KMS-11 (cell line): ENCODE measurements around the gene ITM2C.

Source experiments
- H2AFZ ChIP-seq: fragments of 200-600 bp; sonication (generic); 2 replicates; pipeline ENCODE4 v1.6.1; 2016; ENCODE audit warnings: antibody characterized with exemption, mixed run types, low read depth
- H3K27ac ChIP-seq: fragments of 200-600 bp; sonication (generic); 2 replicates; pipeline ENCODE4 v1.6.1; 2016; ENCODE audit warnings: mild to moderate bottlenecking, mixed run types
- H3K27me3 ChIP-seq: fragments of 200-600 bp; sonication (generic); 2 replicates; pipeline ENCODE4 v1.6.1; 2017; ENCODE audit warnings: mild to moderate bottlenecking, low read depth, mixed run types, moderate library complexity; ENCODE audit not compliant: insufficient read depth
- H3K36me3 ChIP-seq: fragments of 200-600 bp; sonication (generic); 2 replicates; pipeline ENCODE4 v1.6.1; 2017; ENCODE audit warnings: mild to moderate bottlenecking, mixed run types; ENCODE audit not compliant: insufficient read depth
- H3K4me1 ChIP-seq: fragments of 200-600 bp; sonication (generic); 2 replicates; pipeline ENCODE4 v1.6.1; 2016; ENCODE audit warnings: mild to moderate bottlenecking, low read depth, mixed run types; ENCODE audit not compliant: poor library complexity, severe bottlenecking
- H3K4me2 ChIP-seq: fragments of 200-600 bp; sonication (generic); 2 replicates; pipeline ENCODE4 v1.7.0; 2016; ENCODE audit warnings: mild to moderate bottlenecking, mixed run types
- H3K4me3 ChIP-seq: fragments of 200-600 bp; sonication (generic); IDR thresholded peaks from 2 replicates; pipeline ENCODE4 v1.6.1; 2017; ENCODE audit warnings: low read depth, low read length, mixed read lengths; ENCODE audit not compliant: insufficient read depth
- H3K79me2 ChIP-seq: fragments of 200-600 bp; sonication (generic); 2 replicates; pipeline ENCODE4 v1.6.1; 2016; ENCODE audit warnings: low read depth, mixed run types; ENCODE audit not compliant: insufficient read depth
- H3K9ac ChIP-seq: fragments of 200-600 bp; sonication (generic); 2 replicates; pipeline ENCODE4 v1.6.1; 2016; ENCODE audit warnings: mild to moderate bottlenecking, mixed run types
- H4K20me1 ChIP-seq: fragments of 200-600 bp; sonication (generic); 2 replicates; pipeline ENCODE4 v1.6.1; 2016; ENCODE audit warnings: mild to moderate bottlenecking, mixed run types; ENCODE audit not compliant: insufficient read depth
- TF ChIP-seq, protein P1 (sequence below): fragments of 200-600 bp; sonication (generic); conservative IDR thresholded peaks from 2 replicates; pipeline ENCODE4 v1.6.1; 2017; ENCODE audit warnings: low read depth, mild to moderate bottlenecking, antibody characterized with exemption, low read length, moderate library complexity, mixed read lengths

Gene ITM2C

GRCh38 chr2:230875347-230876315 lies 10.9 kb downstream of the ITM2C start:
- peaks cover 16% of the 10 kb centered on the region; the same call in 1 of the 2 replicates for H3K36me3 ChIP-seq
- no peaks in the 10 kb centered on the region for H4K20me1 ChIP-seq
- H3K27me3 ChIP-seq = no peaks in the 10 kb centered on the region
- H3K4me1 ChIP-seq = peaks cover 58% of the 10 kb centered on the region
- H3K27ac ChIP-seq = no peak overlapping the region
- H2AFZ ChIP-seq = no peak overlapping the region
- no peak overlapping the region for H3K4me2 ChIP-seq
- H3K4me3 ChIP-seq = no peak overlapping the region
- H3K79me2 ChIP-seq = peaks cover 43% of the 10 kb centered on the region
- TF ChIP-seq, protein P1, sequence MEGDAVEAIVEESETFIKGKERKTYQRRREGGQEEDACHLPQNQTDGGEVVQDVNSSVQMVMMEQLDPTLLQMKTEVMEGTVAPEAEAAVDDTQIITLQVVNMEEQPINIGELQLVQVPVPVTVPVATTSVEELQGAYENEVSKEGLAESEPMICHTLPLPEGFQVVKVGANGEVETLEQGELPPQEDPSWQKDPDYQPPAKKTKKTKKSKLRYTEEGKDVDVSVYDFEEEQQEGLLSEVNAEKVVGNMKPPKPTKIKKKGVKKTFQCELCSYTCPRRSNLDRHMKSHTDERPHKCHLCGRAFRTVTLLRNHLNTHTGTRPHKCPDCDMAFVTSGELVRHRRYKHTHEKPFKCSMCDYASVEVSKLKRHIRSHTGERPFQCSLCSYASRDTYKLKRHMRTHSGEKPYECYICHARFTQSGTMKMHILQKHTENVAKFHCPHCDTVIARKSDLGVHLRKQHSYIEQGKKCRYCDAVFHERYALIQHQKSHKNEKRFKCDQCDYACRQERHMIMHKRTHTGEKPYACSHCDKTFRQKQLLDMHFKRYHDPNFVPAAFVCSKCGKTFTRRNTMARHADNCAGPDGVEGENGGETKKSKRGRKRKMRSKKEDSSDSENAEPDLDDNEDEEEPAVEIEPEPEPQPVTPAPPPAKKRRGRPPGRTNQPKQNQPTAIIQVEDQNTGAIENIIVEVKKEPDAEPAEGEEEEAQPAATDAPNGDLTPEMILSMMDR = no peak
- no peak overlapping the region for H3K9ac ChIP-seq

- H3K27me3 ChIP-seq = no peaks in the 10 kb centered on the region
- no peak overlapping the region for H3K9ac ChIP-seq
- no peak overlapping the region for H3K27ac ChIP-seq
- peaks cover 16% of the 10 kb centered on the region; the same call in 1 of the 2 replicates for H3K36me3 ChIP-seq
- no peak overlapping the region for H2AFZ ChIP-seq
- TF ChIP-seq, protein P1 = no peak
- no peak overlapping the region for H3K4me3 ChIP-seq
- H3K79me2 ChIP-seq = peaks cover 27% of the 10 kb centered on the region; the same call in 1 of the 2 replicates
- H3K4me2 ChIP-seq = no peak overlapping the region
- peaks cover 42% of the 10 kb centered on the region for H3K4me1 ChIP-seq
- no peaks in the 10 kb centered on the region for H4K20me1 ChIP-seq
Measured at GRCh38 chr2:230877116-230877758, 12.5 kb downstream of the ITM2C start.

DNA sequence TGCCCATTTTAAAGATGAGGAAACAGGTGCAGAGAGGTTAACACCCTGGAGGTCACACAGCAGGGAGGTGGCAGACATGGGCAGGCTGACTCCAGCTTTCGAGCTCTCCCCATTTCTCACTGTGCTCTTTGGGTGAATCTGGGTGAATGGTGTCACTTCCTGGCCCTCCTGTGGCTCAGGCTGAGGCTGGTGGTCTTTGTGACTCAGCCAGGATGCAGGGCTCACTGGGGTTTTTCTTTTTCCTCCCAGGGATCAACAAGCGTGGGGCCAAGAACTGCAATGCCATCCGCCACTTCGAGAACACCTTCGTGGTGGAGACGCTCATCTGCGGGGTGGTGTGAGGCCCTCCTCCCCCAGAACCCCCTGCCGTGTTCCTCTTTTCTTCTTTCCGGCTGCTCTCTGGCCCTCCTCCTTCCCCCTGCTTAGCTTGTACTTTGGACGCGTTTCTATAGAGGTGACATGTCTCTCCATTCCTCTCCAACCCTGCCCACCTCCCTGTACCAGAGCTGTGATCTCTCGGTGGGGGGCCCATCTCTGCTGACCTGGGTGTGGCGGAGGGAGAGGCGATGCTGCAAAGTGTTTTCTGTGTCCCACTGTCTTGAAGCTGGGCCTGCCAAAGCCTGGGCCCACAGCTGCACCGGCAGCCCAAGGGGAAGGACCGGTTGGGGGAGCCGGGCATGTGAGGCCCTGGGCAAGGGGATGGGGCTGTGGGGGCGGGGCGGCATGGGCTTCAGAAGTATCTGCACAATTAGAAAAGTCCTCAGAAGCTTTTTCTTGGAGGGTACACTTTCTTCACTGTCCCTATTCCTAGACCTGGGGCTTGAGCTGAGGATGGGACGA lies 13.2 kb downstream of the ITM2C start:
- H3K36me3 ChIP-seq = peaks cover 16% of the 10 kb centered on the region; the same call in 1 of the 2 replicates
- no peak overlapping the region for H2AFZ ChIP-seq
- H4K20me1 ChIP-seq = no peaks in the 10 kb centered on the region
- no peaks in the 10 kb centered on the region for H3K27me3 ChIP-seq
- H3K4me2 ChIP-seq = no peak overlapping the region
- H3K4me3 ChIP-seq = no peak overlapping the region
- peaks cover 20% of the 10 kb centered on the region; the same call in 1 of the 2 replicates for H3K79me2 ChIP-seq
- TF ChIP-seq, protein P1 = no peak
- no peak overlapping the region for H3K27ac ChIP-seq
- no peak overlapping the region for H3K9ac ChIP-seq
- H3K4me1 ChIP-seq = peaks cover 39% of the 10 kb centered on the region

GRCh38 chr2:230878599-230879188 lies 14.0 kb downstream of the ITM2C start:
- TF ChIP-seq, protein P1 = no peak
- peaks cover 16% of the 10 kb centered on the region; the same call in 1 of the 2 replicates for H3K36me3 ChIP-seq
- H2AFZ ChIP-seq = no peak overlapping the region
- H3K27me3 ChIP-seq = no peaks in the 10 kb centered on the region
- no peak overlapping the region for H3K4me3 ChIP-seq
- no peak overlapping the region for H3K4me2 ChIP-seq
- no peak overlapping the region for H3K9ac ChIP-seq
- H3K79me2 ChIP-seq = peaks cover 15% of the 10 kb centered on the region; the same call in 1 of the 2 replicates
- H3K27ac ChIP-seq = no peak overlapping the region
- no peaks in the 10 kb centered on the region for H4K20me1 ChIP-seq
- peaks cover 39% of the 10 kb centered on the region for H3K4me1 ChIP-seq
